ENCODE measurements around the gene BORCS5. TPM values are rescaled to one million over a fixed set of nuclear protein-coding genes. Genes with fewer than 3 reads are reported as not detected.

The BORCS5 gene
- total and polyA plus RNA-seq, 3 experiments from 2014 or later: 22.0 to 39.7 (median 36.4) TPM

GRCh38 chr12:12445165-12445881, 88.4 kb downstream of the BORCS5 start:
- Histone ChIP-seq H3K4me3 (ENCODE audit: low read length) (no peak overlapping the region), H3K4me1 (ENCODE audit: insufficient read depth, low read length) (peaks cover 42% of the 10 kb centered on the region), H3K27me3 (ENCODE audit: insufficient read depth, low read length, poor library complexity, severe bottlenecking) (no peaks in the 10 kb centered on the region), H3K9me3 (ENCODE audit: low read length) (no peaks in the 10 kb centered on the region), H3K36me3 (ENCODE audit: insufficient read depth, low read length) (no peaks in the 10 kb centered on the region), H3K27ac (ENCODE audit: low read depth, low read length) (no peak overlapping the region)
- CTCF ChIA-PET: interaction anchor here (0.8 to 1.5 kb wide), 5 partner anchors 8 to 69 kb away, joined by 3 to 4 read pairs (median 3); no protein-coding TSS in a partner anchor
- H3K9me3 Mint-ChIP-seq: no peaks in the 10 kb centered on the region
- no peak overlapping the region for H3K4me3 Mint-ChIP-seq
- no peak for DNase-seq
- peak overlapping the region; percentile 61 to 100 (median 96) for H3K27ac Mint-ChIP-seq
- peaks cover 4 to 16% (median 4%) of the 10 kb centered on the region in 3 donors for H3K36me3 Mint-ChIP-seq
- no peaks in the 10 kb centered on the region for H3K27me3 Mint-ChIP-seq
- POLR2A ChIA-PET: interaction anchor here (0.6 to 1.0 kb wide), 7 partner anchors 11 to 263 kb away, joined by 3 to 6 read pairs (median 3); no protein-coding TSS in a partner anchor
- peaks cover 68 to 76% (median 72%) of the 10 kb centered on the region in 3 donors for H3K4me1 Mint-ChIP-seq

GRCh38 chr12:12445882-12446181, 89.0 kb downstream of the BORCS5 start:
- H3K4me3 ChIP-seq (ENCODE audit: low read length): no peak overlapping the region
- H3K27ac ChIP-seq (ENCODE audit: low read depth, low read length): no peak overlapping the region
- Mint-ChIP-seq H3K27me3 (no peaks in the 10 kb centered on the region), H3K36me3 (peaks cover 2 to 16% (median 4%) of the 10 kb centered on the region in 3 donors), H3K9me3 (no peaks in the 10 kb centered on the region), H3K4me3 (no peak overlapping the region), H3K4me1 (peaks cover 63 to 71% (median 66%) of the 10 kb centered on the region in 3 donors), H3K27ac (peak overlapping the region in 7 of 8 donors; percentile 9 to 90 (median 58))
- H3K36me3 ChIP-seq (ENCODE audit: insufficient read depth, low read length): no peaks in the 10 kb centered on the region
- no peaks in the 10 kb centered on the region for H3K9me3 ChIP-seq (ENCODE audit: low read length)
- POLR2A ChIA-PET: interaction anchor here (0.6 to 0.9 kb wide), 3 partner anchors 16 to 21 kb away, joined by 3 to 6 read pairs (median 4); no protein-coding TSS in a partner anchor
- CTCF ChIA-PET: interaction anchor here (1.2 to 1.3 kb wide), 3 partner anchors 8 to 69 kb away, joined by 3 to 4 read pairs (median 3); no protein-coding TSS in a partner anchor
- DNase-seq: no peak
- H3K4me1 ChIP-seq (ENCODE audit: insufficient read depth, low read length): peaks cover 36% of the 10 kb centered on the region
- H3K27me3 ChIP-seq (ENCODE audit: insufficient read depth, low read length, poor library complexity, severe bottlenecking): no peaks in the 10 kb centered on the region

GRCh38 chr12:12446786-12447185, 89.9 kb downstream of the BORCS5 start:
- Mint-ChIP-seq H3K4me3 (no peak overlapping the region), H3K4me1 (peaks cover 53 to 61% (median 57%) of the 10 kb centered on the region in 3 donors), H3K36me3 (peaks cover 2 to 19% (median 4%) of the 10 kb centered on the region in 3 donors), H3K27ac (peak overlapping the region in 7 of 8 donors; percentile 34 to 95 (median 77)), H3K27me3 (no peaks in the 10 kb centered on the region), H3K9me3 (no peaks in the 10 kb centered on the region)
- DNase-seq: no peak
- POLR2A ChIA-PET: no interaction called here
- Histone ChIP-seq H3K36me3 (ENCODE audit: insufficient read depth, low read length) (no peaks in the 10 kb centered on the region), H3K27me3 (ENCODE audit: insufficient read depth, low read length, poor library complexity, severe bottlenecking) (no peaks in the 10 kb centered on the region), H3K27ac (ENCODE audit: low read depth, low read length) (no peak overlapping the region), H3K4me1 (ENCODE audit: insufficient read depth, low read length) (peaks cover 27% of the 10 kb centered on the region), H3K4me3 (ENCODE audit: low read length) (no peak overlapping the region), H3K9me3 (ENCODE audit: low read length) (no peaks in the 10 kb centered on the region)
- CTCF ChIA-PET: no interaction called here

GRCh38 chr12:12447236-12447635, 90.4 kb downstream of the BORCS5 start:
- H3K27ac ChIP-seq (ENCODE audit: low read depth, low read length): no peak overlapping the region
- no peaks in the 10 kb centered on the region for H3K36me3 ChIP-seq (ENCODE audit: insufficient read depth, low read length)
- peak overlapping the region in 2 of 7 donors; percentile 15 to 56 for H3K4me3 Mint-ChIP-seq
- no peaks in the 10 kb centered on the region for H3K9me3 Mint-ChIP-seq
- no peaks in the 10 kb centered on the region for H3K27me3 ChIP-seq (ENCODE audit: insufficient read depth, low read length, poor library complexity, severe bottlenecking)
- H3K27me3 Mint-ChIP-seq: no peaks in the 10 kb centered on the region
- H3K9me3 ChIP-seq (ENCODE audit: low read length): no peaks in the 10 kb centered on the region
- peak overlapping the region in 7 of 8 donors; percentile 68 to 95 (median 80) for H3K27ac Mint-ChIP-seq
- no peak overlapping the region for H3K4me3 ChIP-seq (ENCODE audit: low read length)
- H3K36me3 Mint-ChIP-seq: peaks cover 2 to 19% (median 4%) of the 10 kb centered on the region in 3 donors
- DNase-seq: no peak
- H3K4me1 ChIP-seq (ENCODE audit: insufficient read depth, low read length): peaks cover 22% of the 10 kb centered on the region
- ChIA-PET POLR2A (no interaction called here), CTCF (no interaction called here)
- peaks cover 48 to 57% (median 52%) of the 10 kb centered on the region in 3 donors for H3K4me1 Mint-ChIP-seq

- Histone ChIP-seq H3K27me3 (ENCODE audit: insufficient read depth, low read length, poor library complexity, severe bottlenecking) (no peaks in the 10 kb centered on the region), H3K36me3 (ENCODE audit: insufficient read depth, low read length) (no peaks in the 10 kb centered on the region), H3K27ac (ENCODE audit: low read depth, low read length) (no peak overlapping the region), H3K4me1 (ENCODE audit: insufficient read depth, low read length) (peaks cover 16% of the 10 kb centered on the region), H3K4me3 (ENCODE audit: low read length) (no peak overlapping the region), H3K9me3 (ENCODE audit: low read length) (no peaks in the 10 kb centered on the region)
- H3K4me1 Mint-ChIP-seq: peaks cover 42 to 51% (median 46%) of the 10 kb centered on the region in 3 donors
- H3K9me3 Mint-ChIP-seq: no peaks in the 10 kb centered on the region
- ChIA-PET CTCF (interaction anchor here (1.5 kb wide), 1 partner anchor 18 kb away, joined by 4 read pairs; no protein-coding TSS in a partner anchor), POLR2A (no interaction called here)
- H3K27ac Mint-ChIP-seq: peak overlapping the region in 4 of 8 donors; percentile 56 to 95 (median 74)
- H3K36me3 Mint-ChIP-seq: peaks cover 3 to 20% (median 4%) of the 10 kb centered on the region in 3 donors
- no peak for DNase-seq
- no peaks in the 10 kb centered on the region for H3K27me3 Mint-ChIP-seq
- H3K4me3 Mint-ChIP-seq: no peak overlapping the region
Measured at GRCh38 chr12:12447837-12448236, 91.0 kb downstream of the BORCS5 start.

GRCh38 chr12:12449533-12450025, 92.7 kb downstream of the BORCS5 start:
- DNase-seq: no peak
- Mint-ChIP-seq H3K27me3 (no peaks in the 10 kb centered on the region), H3K4me3 (no peak overlapping the region), H3K36me3 (peaks cover 4 to 20% (median 4%) of the 10 kb centered on the region in 3 donors), H3K4me1 (peaks cover 25 to 33% (median 29%) of the 10 kb centered on the region in 3 donors), H3K27ac (peak overlapping the region in 4 of 8 donors; percentile 36 to 70 (median 56)), H3K9me3 (no peaks in the 10 kb centered on the region)
- no peaks in the 10 kb centered on the region for H3K27me3 ChIP-seq (ENCODE audit: insufficient read depth, low read length, poor library complexity, severe bottlenecking)
- no peaks in the 10 kb centered on the region for H3K9me3 ChIP-seq (ENCODE audit: low read length)
- H3K27ac ChIP-seq (ENCODE audit: low read depth, low read length): no peak overlapping the region
- H3K4me1 ChIP-seq (ENCODE audit: insufficient read depth, low read length): peaks cover 6% of the 10 kb centered on the region
- no peaks in the 10 kb centered on the region for H3K36me3 ChIP-seq (ENCODE audit: insufficient read depth, low read length)
- CTCF ChIA-PET: interaction anchor here (1.5 kb wide), 1 partner anchor 16 kb away, joined by 4 read pairs; no protein-coding TSS in a partner anchor
- POLR2A ChIA-PET: no interaction called here
- H3K4me3 ChIP-seq (ENCODE audit: low read length): no peak overlapping the region

GRCh38 chr12:12450043-12450471, 93.2 kb downstream of the BORCS5 start:
- Mint-ChIP-seq H3K4me3 (no peak overlapping the region), H3K27me3 (no peaks in the 10 kb centered on the region), H3K36me3 (peaks cover 4 to 20% (median 5%) of the 10 kb centered on the region in 3 donors), H3K9me3 (no peaks in the 10 kb centered on the region), H3K4me1 (peaks cover 22 to 32% (median 26%) of the 10 kb centered on the region in 3 donors), H3K27ac (peak overlapping the region in 5 of 8 donors; percentile 17 to 58 (median 36))
- no peak for DNase-seq
- no peaks in the 10 kb centered on the region for H3K27me3 ChIP-seq (ENCODE audit: insufficient read depth, low read length, poor library complexity, severe bottlenecking)
- no peak overlapping the region for H3K27ac ChIP-seq (ENCODE audit: low read depth, low read length)
- no peak overlapping the region for H3K4me3 ChIP-seq (ENCODE audit: low read length)
- no peaks in the 10 kb centered on the region for H3K36me3 ChIP-seq (ENCODE audit: insufficient read depth, low read length)
- H3K9me3 ChIP-seq (ENCODE audit: low read length): no peaks in the 10 kb centered on the region
- POLR2A ChIA-PET: no interaction called here
- CTCF ChIA-PET: no interaction called here
- peaks cover 6% of the 10 kb centered on the region for H3K4me1 ChIP-seq (ENCODE audit: insufficient read depth, low read length)

GRCh38 chr12:12451098-12451497, 94.2 kb downstream of the BORCS5 start:
- H3K27ac ChIP-seq (ENCODE audit: low read depth, low read length): no peak overlapping the region
- peaks cover 6 to 18% (median 8%) of the 10 kb centered on the region in 3 donors for H3K36me3 Mint-ChIP-seq
- no peak overlapping the region for H3K4me3 Mint-ChIP-seq
- no peaks in the 10 kb centered on the region for H3K27me3 Mint-ChIP-seq
- no peaks in the 10 kb centered on the region for H3K36me3 ChIP-seq (ENCODE audit: insufficient read depth, low read length)
- no peak overlapping the region for H3K27ac Mint-ChIP-seq
- H3K9me3 ChIP-seq (ENCODE audit: low read length): no peaks in the 10 kb centered on the region
- no peaks in the 10 kb centered on the region for H3K9me3 Mint-ChIP-seq
- H3K4me1 Mint-ChIP-seq: peaks cover 16 to 33% (median 32%) of the 10 kb centered on the region in 3 donors
- CTCF ChIA-PET: no interaction called here
- no peak for DNase-seq
- no peaks in the 10 kb centered on the region for H3K27me3 ChIP-seq (ENCODE audit: insufficient read depth, low read length, poor library complexity, severe bottlenecking)
- no peak overlapping the region for H3K4me3 ChIP-seq (ENCODE audit: low read length)
- POLR2A ChIA-PET: no interaction called here
- H3K4me1 ChIP-seq (ENCODE audit: insufficient read depth, low read length): peaks cover 6% of the 10 kb centered on the region

Measured in CD8-positive, alpha-beta memory T cell (primary cell).